ENCODE measurements around the gene SPCS3.
"Not testable (repeated sequence)": the region's sequence is repeated elsewhere in the genome, so short reads cannot be mapped to it uniquely, and the experiment has no call there.

SPCS3 gene

GRCh38 chr4:176346836-176347235, 27.1 kb downstream of the SPCS3 start:
- not testable (repeated sequence) for DNase-seq (ENCODE audit: low read depth)

DNA sequence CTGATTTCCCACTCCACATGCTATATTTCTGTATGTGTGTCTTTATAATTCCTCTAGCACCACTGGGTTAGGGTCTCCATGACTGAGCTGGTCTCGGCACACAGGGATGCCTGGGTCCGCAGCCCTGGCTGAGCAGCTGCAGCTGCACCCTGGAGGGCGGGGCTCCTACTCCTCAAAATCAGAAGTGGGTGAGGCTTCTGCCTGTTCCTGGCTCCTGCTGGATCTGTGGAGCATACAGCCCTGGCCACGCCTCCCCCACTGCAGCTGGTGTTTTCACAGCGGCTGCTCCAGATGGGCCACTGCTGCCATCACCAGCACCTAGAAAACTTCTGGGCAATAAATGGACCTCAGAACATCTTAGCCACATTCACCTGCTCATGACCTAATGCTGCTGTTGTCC, 30.9 kb downstream of the SPCS3 start:
- DNase-seq (ENCODE audit: low read depth), result no peak

DNA sequence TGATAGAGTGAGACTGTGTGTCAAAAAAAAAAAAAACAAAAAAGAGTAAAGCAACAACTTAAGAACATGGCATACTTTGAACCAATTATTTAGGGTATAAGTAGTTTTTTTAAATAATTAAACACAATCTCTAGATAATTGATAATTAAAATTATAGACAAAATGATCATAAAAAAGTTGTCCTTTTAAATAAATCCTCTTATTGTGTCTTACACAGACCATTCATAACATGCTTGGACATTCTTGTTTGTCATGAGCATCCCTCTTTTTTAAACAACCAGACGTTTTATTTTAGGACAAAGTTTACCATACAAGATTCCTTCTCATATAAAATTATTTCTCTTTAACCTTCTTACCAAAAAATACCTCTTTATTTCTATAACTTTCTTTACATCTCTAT, 35.1 kb downstream of the SPCS3 start:
- no peak for DNase-seq (ENCODE audit: low read depth)

DNA sequence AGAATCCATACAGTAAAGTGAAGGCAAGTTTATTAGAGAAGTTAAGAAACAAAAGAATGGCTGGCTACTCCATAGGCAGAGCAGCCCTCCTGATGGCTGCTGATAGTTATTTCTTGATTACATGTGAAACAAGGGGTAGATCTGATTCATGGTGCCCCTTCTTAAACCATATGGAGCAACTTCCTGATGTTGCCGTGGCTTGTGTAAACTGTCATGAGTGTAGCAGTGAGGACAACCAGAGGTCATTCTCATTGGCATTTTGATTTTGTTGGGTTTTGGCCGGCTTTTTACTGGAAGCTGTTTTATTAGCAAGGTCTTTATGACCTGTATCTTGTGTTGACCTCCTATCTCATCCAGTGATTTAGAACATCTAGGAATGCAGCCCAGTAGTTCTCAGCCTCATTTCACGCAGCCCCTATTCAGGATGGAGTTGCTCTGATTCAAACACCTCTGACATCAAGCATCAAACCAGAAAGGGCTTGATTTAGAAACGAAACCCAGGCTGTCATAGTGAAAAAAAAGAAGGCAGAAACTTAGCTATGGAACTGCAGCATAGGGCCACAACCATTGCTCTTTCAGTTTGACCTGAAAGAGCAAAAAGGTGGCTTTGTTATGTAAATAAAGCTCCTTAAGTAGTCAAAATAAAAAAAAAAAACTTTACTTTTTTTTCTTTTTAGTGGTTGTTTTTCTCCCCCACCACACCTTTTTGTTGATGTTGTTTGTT, 37.8 kb downstream of the SPCS3 start:
- DNase-seq (ENCODE audit: low read depth), result no peak

DNA sequence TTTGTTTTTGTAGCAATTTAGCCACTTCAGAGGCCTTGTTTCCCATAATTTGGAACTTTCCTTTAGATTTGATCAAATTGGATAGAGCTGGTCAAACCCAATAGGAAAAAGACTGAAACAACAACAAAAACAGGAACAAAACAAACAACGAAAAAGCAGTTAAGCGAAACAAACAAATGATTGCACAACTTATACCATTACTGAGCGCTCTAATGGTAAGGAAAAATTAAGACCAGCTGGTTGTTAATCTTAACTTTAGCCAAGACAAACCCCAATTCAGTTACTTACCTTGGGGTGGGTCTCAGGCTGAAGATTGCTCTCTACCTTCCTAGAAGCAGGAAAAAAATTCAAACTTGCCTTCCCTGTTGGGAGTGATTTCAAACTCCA, 38.3 kb downstream of the SPCS3 start:
- no peak for DNase-seq (ENCODE audit: low read depth)

- no peak for DNase-seq (ENCODE audit: low read depth)
Measured at GRCh38 chr4:176359590-176359989, 39.8 kb downstream of the SPCS3 start.

DNA sequence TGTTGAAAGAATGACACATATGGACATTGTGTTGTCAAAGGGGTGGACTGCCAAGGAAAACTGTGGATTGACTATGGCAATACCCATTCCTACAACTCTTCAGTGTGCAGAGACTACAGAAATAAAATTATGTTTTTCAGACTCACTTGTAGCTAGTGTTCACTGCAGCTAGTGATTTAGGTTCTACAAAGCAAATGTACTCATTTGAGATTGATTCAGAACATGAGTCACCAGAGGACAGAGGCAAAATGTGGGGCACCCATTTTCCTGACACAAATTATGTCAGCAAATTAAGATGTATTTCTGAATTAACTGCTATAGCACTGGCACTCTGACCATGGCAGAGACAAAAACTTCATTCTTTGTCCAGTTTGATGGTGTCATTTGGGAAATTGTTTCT, 40.7 kb downstream of the SPCS3 start:
- no peak for DNase-seq (ENCODE audit: low read depth)

- no peak for DNase-seq (ENCODE audit: low read depth)
Measured at GRCh38 chr4:176363072-176363471, 43.3 kb downstream of the SPCS3 start.

DNA sequence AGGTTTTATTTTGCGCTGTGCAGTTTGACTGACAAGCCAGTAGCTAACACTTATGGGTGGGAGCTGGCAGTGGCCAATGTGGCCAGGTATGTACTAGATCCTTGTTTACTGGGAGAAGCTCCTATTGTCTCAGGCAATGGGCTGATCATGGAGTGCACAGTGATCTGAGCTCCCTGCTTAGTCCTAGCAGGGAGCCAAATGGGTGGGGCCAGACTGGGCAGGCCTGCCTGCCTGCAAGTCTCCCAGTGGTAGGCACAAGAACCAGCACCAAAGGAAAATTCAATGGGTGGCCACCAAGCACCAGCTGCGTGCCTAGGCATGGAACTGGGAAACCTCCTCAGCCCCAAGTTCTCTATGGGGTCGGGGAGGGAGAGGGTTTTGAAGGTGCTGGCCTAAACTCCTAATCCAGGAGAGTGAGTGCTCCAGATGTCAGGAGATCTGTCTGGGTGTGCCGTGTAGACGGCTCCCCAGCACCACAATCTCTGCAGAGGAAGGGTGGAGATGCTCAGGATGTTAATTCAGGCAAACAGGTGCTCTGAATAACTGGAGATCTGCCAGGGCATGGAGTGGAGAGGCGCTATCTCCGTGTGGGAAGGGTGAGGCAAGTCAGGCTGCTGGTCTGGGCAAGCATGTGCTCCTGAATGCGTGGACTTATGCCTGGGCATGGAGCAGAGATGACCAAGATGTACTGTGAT, 48.2 kb downstream of the SPCS3 start:
- no peak for DNase-seq (ENCODE audit: low read depth)

GRCh38 chr4:176376032-176376614, 56.4 kb downstream of the SPCS3 start:
- DNase-seq (ENCODE audit: low read depth), result no peak

- no peak for DNase-seq (ENCODE audit: low read depth)
Measured at GRCh38 chr4:176377780-176378179, 58.0 kb downstream of the SPCS3 start.

DNA sequence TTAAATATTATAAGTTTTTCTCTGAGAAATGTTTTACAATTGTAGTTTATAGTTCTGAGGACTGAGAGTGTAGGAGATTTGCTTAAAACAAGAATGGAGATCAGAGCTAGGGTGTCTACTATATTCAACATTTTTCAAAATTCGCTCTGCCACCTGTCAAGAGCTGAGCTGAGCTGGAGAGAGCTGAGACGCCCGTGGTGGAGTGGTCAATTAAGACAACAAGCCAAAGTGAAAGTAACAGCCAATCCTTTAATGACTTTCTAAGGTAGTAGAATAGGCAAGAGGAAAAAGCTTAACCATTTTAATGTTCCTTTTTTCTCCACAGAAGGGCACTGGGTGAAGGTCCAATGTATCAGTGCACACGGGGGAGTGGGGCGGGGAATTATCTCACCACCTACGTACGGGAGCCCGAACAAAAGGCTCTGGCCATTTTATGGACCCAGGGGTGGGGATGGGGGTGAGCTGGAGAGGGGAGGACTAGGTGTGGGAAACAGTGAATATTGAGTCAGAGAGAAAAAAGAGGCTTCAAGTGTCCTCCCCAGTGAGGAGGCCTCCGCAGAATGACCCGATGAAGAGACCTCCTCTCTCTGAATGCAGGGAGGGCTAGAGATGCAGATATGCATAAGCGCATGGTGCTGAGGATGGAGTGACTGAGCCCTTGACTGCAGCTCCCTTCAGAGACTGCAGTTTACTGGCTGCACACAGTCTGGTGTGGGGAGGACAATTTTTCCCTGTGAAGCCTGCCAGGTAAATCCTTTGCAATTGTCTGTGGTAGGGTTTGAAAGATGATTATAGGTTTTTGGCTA, 60.8 kb downstream of the SPCS3 start:
- no peak for DNase-seq (ENCODE audit: low read depth)
